Activated T-cell treated with anti-CD3 and anti-CD28 coated beads, Interleukin-2, amount 50 U/mL, for 4 hours (primary cell): Measurements from ENCODE around the gene FXYD3. TPM values are rescaled to one million over a fixed set of nuclear protein-coding genes. Genes with fewer than 3 reads are reported as not detected.

ENCODE experiments used
- ATAC-seq, 2 donors: fragments of 200-7000 bp; cut with Tn5 transposase; one replicate each; pipeline ENCODE4 v1.10.0; 2021
- DNase-seq: peaks from one replicate; pipeline ENCODE4 v3.0.0-alpha.2; 2020
- H3K27me3 Mint-ChIP-seq: one replicate; pipeline ENCODE4 v1.8.0; 2021; ENCODE audit warnings: low read depth, mixed read lengths
- H3K36me3 Mint-ChIP-seq: one replicate; pipeline ENCODE4 v1.8.0; 2022; ENCODE audit warnings: mixed read lengths; ENCODE audit not compliant: insufficient read depth
- H3K4me1 Mint-ChIP-seq: one replicate; pipeline ENCODE4 v1.8.0; 2021; ENCODE audit warnings: low read depth, mixed read lengths
- H3K4me3 Mint-ChIP-seq: one replicate; pipeline ENCODE4 v1.8.0; 2021; ENCODE audit warnings: mild to moderate bottlenecking, moderate library complexity, mixed read lengths
- H3K9me3 Mint-ChIP-seq: one replicate; pipeline ENCODE4 v1.8.0; 2021; ENCODE audit warnings: mixed read lengths
- total RNA-seq, 3 donors: library from RNA; stranded (reverse); gene quantifications; one replicate each; pipeline ENCODE4 v1.2.1, GENCODE V29; 2021

FXYD3 gene
- total RNA-seq, 3 donors from 2014 or later: 0.23 to 0.63 (median 0.41) TPM

DNA sequence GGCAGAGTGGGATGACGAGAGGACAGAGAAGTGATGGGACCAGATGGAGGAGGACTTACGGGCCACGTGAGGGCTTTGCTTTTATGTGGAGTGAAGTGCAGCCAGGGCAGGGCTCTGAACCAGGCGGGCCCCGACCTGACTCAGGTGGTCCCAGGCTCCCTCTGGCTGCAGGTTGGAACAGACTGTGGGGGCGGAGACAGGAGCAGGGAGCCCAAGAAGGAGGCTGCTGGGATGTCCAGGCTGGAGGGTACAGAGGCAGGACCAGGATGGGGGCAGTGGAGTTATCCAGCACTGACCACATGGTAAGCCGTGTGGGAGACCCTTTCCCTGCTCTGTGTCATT, 41.0 kb downstream of the FXYD3 start:
- no peaks in the 10 kb centered on the region for H3K27me3 Mint-ChIP-seq
- peaks cover 42% of the 10 kb centered on the region for H3K36me3 Mint-ChIP-seq
- H3K4me3 Mint-ChIP-seq: peak overlapping the region; percentile 99
- DNase-seq: no peak
- no peak for ATAC-seq
- H3K9me3 Mint-ChIP-seq: no peaks in the 10 kb centered on the region
- peaks cover 53% of the 10 kb centered on the region for H3K4me1 Mint-ChIP-seq

DNA sequence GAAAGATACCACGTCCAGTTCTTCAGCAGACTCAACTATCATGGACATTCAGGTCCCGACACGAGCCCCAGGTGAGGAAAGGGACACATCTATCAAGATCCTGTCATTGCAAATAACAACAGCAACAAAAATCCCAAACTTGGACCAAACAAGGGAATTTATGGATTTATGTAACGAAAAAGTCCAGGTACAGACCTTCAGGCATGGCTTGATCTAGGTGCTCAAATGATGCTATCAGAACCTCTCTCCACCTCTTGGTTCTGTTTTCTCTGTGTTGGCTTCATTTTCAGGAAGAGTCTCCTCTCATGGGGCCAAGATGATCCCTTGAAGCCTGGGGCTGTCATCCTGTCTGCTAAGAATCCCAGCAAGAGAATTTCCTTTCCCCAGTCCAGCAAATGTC, 41.8 kb downstream of the FXYD3 start:
- Mint-ChIP-seq H3K9me3 (peaks cover 3% of the 10 kb centered on the region), H3K4me3 (peak overlapping the region; percentile 99), H3K27me3 (no peaks in the 10 kb centered on the region), H3K36me3 (peaks cover 48% of the 10 kb centered on the region), H3K4me1 (peaks cover 56% of the 10 kb centered on the region)
- no peak for ATAC-seq
- no peak for DNase-seq

DNA sequence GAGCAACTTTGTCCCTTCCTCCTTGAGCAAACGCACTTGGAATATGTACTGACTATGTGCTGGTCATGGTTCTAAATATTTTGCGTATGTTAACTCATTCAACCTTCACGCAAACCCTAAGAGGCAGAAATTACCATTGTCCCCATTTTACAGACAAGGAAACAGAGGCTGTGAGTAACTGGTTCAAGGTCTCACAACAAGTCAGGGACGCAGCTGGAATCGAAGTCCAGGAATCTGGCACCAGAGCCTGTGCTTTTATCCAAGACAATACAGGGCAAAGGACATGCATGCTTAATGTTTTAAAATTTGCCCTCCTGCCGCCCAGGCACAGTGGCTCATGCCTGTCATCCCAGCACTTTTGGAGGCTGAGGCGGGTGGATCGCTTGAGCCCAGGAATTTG, 44.0 kb downstream of the FXYD3 start:
- H3K4me3 Mint-ChIP-seq: no peak overlapping the region
- H3K9me3 Mint-ChIP-seq: peaks cover 3% of the 10 kb centered on the region
- peaks cover 69% of the 10 kb centered on the region for H3K36me3 Mint-ChIP-seq
- no peak for DNase-seq
- no peaks in the 10 kb centered on the region for H3K27me3 Mint-ChIP-seq
- peaks cover 56% of the 10 kb centered on the region for H3K4me1 Mint-ChIP-seq
- ATAC-seq: no peak

DNA sequence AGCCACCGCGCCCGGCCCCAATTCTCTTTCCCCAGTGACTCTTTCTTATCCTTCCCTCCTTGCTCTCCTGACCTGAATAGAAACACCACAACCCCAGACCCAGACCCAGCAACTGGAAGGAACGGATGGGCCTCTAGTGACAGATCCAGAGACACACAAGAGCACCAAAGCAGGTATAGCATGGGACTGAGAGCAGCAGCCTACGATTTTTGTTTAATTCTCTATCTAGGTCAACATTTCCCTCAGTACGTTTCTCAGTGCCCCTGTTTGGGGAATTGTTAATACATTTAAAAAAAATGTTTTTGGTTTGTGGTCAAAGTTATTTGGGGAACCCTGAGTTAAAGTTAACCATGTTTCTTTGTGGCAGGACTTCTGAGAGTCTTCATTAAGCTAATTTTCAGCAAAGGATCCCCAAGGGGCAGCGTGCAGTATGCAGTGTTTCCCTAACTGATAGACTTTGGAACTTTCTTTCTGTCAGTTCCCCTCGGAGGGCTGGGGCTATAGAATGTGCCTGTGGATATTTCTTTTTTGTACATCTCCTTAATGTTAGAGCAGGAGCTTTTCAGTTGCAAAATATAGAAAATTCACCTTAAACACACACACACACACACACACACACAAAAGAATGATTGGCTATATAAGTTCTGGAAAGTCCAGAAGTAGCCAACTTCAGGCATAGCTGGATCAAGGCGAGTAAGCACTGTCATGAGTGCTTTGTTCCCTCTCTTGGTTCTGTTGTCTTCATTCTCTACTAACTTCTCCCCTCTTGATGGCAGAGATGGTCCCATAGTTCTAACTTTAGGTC, 45.2 kb downstream of the FXYD3 start:
- ATAC-seq (no peak), DNase-seq (no peak)
- Mint-ChIP-seq H3K4me3 (no peak overlapping the region), H3K9me3 (peaks cover 9% of the 10 kb centered on the region), H3K36me3 (peaks cover 79% of the 10 kb centered on the region), H3K27me3 (no peaks in the 10 kb centered on the region), H3K4me1 (peaks cover 58% of the 10 kb centered on the region)

DNA sequence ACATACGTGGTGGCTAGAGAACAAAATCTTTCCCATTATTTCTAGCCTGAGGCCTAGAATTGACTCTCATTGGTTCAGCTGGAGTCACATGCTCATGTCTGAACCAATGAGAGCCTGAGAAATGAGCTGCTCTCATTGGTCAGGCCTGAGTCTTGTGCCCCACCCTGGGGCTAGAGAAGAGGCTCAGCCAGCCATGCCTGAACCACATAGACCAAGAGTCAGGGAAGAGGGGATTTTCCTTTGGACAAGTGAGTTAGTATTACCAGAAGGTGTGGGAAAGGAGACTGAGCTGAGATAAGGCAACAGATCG, 45.8 kb downstream of the FXYD3 start:
- Mint-ChIP-seq H3K36me3 (peaks cover 79% of the 10 kb centered on the region), H3K27me3 (no peaks in the 10 kb centered on the region), H3K4me1 (peaks cover 56% of the 10 kb centered on the region), H3K4me3 (no peak overlapping the region), H3K9me3 (peaks cover 14% of the 10 kb centered on the region)
- DNase-seq (no peak), ATAC-seq (peak in 1 of 2 donors; percentile 25)

DNA sequence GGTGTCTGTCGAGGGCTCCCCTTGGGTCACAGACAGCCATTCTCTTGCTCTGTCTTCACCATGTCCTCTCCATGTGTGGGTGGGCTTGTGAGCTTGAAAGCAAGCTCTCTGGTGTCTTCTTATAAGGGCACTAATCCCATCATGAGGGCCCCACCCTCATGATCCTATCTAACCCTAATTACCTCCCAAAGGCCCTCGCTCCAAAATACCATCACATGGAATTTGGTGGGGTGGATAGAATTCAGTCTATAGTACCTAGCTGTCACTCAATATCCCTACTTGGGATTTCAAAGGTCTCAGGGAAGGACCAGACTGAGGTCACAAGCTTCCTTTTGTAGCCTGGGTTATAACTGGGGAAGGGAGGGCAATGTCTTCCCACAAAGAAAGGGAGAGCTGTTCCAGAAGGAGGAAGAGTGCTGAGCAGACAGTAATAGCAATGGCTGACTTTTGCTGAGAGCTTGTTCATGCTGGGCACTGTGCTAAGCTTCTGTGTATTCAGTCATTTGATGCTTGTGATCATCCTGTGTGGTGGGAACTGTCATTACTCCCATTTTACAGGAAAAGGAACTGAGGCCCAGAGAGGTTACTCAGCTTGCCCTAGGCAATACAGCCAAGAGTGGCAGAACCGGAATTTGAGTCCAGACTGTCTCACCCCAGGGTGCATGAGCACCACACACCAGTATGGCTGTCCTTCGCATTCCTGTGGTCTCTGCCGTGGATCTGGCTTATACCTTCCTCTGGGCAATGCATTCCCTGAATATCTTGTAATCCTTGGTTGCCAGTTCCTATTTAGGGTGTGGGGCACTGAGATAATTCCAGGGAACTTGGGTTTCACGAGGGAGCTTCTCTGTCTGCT, 47.1 kb downstream of the FXYD3 start:
- Mint-ChIP-seq H3K27me3 (no peaks in the 10 kb centered on the region), H3K9me3 (peaks cover 17% of the 10 kb centered on the region), H3K4me1 (peaks cover 56% of the 10 kb centered on the region), H3K36me3 (peaks cover 83% of the 10 kb centered on the region), H3K4me3 (no peak overlapping the region)
- DNase-seq (no peak), ATAC-seq (no peak)

DNA sequence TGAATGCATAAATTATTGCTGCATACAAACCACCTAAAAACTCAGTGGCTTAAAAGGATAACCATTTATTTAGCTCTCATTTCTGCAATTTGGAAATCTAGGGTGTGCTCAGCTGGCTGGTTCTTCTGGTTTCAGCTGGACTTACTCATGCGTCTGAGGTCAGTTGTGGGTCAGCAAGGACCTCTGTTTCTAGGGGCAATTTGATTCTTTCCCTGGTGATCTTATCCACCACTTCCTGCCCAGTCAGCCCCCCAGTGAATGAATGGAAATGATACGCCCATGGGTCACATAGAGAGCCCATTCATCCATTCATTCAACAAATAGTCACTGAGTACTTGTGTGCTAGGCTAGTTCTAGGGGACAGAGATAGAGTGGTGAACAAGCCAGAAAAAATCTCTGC, 48.8 kb downstream of the FXYD3 start:
- no peaks in the 10 kb centered on the region for H3K27me3 Mint-ChIP-seq
- H3K4me1 Mint-ChIP-seq: peaks cover 51% of the 10 kb centered on the region
- ATAC-seq: no peak
- peaks cover 73% of the 10 kb centered on the region for H3K36me3 Mint-ChIP-seq
- peaks cover 17% of the 10 kb centered on the region for H3K9me3 Mint-ChIP-seq
- H3K4me3 Mint-ChIP-seq: no peak overlapping the region
- no peak for DNase-seq

DNA sequence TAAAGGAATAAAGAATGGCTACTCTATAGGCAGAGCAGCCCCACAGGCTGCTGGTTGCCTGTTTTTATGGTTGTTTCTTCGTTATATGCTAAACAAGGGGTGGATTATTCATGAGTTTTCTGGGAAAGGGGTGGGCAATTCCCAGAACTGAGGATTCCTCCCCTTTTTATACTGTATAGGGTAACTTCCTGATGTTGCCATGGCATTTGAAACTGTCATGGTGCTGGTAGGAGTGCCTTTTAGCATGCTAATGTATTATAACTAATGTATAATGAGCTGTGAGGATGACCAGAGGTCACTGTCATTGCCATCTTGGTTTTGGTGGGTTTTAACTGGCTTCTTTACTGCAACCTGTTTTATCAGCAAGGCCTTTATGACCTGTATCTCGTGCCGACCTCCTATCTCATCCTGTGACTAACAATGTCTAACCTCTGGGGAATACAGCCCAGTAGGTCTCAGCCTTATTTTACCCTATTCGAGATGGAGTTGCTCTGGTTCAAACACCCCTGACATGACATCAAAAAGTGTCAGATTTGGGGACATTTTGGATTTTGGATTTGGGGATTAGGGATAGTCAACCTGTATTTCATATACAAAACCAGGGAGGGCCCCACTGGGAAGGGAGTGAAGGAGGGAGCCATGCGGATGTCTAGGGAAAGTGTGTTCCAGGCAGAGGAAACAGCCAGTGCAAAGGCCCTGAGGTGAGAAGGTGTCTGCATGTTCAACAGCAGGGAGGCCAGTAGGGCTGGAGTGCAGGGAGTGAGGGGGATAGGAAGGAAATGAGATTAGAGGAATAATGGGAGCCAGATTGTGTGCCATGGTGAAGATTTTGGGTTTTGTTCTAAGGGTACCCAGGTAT, 49.8 kb downstream of the FXYD3 start:
- Mint-ChIP-seq H3K4me3 (no peak overlapping the region), H3K9me3 (peaks cover 17% of the 10 kb centered on the region), H3K36me3 (peaks cover 70% of the 10 kb centered on the region), H3K4me1 (peaks cover 50% of the 10 kb centered on the region), H3K27me3 (no peaks in the 10 kb centered on the region)
- no peak for ATAC-seq
- DNase-seq: no peak

DNA sequence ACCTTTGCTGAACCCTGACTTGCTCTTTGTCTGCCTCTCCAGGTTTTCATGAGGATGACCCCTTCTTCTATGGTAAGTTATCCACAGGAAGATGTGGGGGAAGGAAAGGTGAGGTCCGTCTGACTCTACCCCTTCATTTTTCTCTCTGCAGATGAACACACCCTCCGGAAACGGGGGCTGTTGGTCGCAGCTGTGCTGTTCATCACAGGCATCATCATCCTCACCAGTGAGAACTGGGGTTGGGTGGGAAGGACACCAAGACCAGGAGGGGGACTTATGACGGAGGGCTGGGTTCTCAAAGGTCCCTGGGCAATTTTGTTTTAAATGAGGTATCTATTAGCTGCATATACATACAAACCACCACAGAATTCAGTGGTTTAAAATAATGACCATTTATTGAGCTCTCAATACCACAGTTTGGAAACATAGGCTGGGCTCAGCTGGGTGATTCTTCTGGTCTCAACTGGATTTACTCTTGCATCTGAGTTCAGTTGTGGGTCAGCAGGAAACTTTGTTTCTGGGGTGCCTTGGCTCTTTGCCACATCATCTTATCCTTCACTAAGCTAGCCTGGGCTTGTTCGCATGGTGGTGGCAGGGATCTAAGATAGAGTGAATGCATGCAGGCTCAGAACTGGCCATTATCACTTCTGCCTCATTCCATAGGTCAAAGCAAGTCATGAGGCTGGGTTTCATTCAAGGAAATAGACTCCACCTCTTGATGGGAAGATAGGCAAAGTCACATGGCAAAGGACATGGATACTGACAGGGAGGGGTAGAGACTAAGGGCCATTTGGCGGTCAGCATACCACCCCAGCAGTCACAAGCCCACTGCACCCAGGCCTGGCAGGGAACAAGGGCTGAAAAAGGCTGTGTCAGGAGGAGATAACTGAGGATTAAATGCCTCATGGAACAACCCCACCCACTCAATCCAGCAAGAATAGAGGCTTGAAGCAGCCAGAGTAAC, 50.8 kb downstream of the FXYD3 start:
- Mint-ChIP-seq H3K9me3 (peaks cover 17% of the 10 kb centered on the region), H3K36me3 (peaks cover 64% of the 10 kb centered on the region), H3K4me3 (no peak overlapping the region), H3K27me3 (no peaks in the 10 kb centered on the region), H3K4me1 (peaks cover 47% of the 10 kb centered on the region)
- ATAC-seq (no peak), DNase-seq (no peak)

DNA sequence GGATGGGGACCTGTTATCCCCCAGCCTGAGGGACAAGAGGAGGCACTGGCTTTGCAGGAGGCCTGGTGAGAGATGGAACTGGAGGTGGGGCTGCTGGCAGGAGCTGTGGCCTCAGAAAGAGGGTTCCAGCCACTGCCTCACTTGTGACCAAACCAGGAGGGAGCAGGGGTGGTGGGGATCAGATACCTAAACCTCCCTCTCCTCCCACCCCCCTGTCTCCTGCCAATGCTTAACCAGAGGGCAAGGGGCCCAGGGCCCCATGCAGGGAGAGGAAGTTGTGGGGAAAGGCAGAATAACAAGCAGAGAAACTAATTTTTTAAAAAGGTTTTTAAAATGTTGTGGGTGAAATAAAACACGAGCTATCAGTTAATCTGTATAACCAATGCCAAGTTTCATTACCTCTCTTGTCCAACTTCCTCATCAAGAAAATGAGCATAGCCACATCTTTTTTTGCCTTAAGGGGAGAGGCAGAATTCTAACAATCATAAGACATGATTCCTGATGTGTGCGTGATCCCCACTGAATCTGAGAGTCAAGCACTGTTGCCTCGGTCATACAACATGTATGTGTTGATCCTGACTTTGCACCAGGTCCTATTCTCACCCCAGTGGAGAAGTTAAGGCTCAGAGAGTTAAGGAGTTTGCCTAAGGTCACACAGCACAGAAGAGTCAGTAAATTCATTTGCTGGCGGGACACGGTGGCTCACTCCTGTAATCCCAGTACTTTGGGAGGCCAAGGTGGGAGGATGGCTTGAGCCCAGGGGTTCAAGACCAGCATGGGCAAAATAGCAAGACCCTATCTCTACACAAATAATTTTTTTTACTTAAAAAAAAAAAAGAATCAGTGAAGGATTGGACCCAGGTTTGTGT, 51.9 kb downstream of the FXYD3 start:
- no peak overlapping the region for H3K4me3 Mint-ChIP-seq
- no peaks in the 10 kb centered on the region for H3K27me3 Mint-ChIP-seq
- DNase-seq (no peak), ATAC-seq (no peak)
- H3K9me3 Mint-ChIP-seq: peaks cover 13% of the 10 kb centered on the region
- peaks cover 41% of the 10 kb centered on the region for H3K4me1 Mint-ChIP-seq
- peaks cover 55% of the 10 kb centered on the region for H3K36me3 Mint-ChIP-seq

DNA sequence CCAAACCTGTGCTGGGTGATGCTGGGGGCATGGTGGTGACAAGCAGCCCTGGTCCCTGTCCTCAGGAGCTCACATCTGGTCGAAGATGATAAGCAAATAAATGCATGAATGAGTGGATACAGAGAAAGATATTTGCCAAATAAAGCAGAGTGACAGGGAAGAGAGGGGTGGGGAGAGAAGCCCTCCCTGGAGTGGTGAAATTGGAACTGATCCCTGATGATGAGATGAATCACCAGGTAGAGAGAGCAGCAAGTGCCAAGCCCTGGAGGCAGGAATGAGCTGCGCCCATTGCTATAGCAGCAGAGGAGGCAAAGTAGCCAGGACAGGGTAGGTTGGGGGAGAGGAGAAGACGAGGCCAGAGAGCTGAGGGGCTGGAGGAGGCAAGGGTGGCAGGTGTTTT, 52.6 kb downstream of the FXYD3 start:
- H3K4me3 Mint-ChIP-seq: no peak overlapping the region
- no peaks in the 10 kb centered on the region for H3K27me3 Mint-ChIP-seq
- peaks cover 48% of the 10 kb centered on the region for H3K36me3 Mint-ChIP-seq
- H3K9me3 Mint-ChIP-seq: peaks cover 13% of the 10 kb centered on the region
- ATAC-seq (no peak), DNase-seq (no peak)
- H3K4me1 Mint-ChIP-seq: peaks cover 39% of the 10 kb centered on the region

DNA sequence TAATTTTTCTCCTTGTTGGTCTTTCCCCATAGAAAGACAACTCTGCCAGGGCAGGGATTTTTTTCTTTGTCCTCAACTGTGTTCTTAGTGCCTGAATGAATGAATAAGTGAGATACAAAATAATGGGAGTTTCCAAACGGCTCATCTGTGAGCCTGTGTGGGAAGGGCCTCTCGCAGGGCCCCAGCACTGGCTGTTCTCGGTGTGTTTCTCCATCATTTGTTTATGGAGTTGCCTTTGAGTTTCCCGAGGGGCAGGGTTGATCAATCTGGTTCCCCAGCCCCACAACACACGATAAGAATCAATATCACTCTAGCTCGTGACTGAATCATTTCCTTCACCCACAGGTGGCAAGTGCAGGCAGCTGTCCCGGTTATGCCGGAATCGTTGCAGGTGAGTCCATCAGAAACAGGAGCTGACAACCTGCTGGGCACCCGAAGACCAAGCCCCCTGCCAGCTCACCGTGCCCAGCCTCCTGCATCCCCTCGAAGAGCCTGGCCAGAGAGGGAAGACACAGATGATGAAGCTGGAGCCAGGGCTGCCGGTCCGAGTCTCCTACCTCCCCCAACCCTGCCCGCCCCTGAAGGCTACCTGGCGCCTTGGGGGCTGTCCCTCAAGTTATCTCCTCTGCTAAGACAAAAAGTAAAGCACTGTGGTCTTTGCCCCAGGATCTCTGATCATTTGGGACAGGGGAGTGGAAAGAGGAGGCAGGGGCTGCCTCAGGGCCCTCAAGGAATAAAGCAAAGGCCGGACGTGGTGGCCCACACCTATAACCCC, 53.8 kb downstream of the FXYD3 start:
- peaks cover 13% of the 10 kb centered on the region for H3K9me3 Mint-ChIP-seq
- H3K4me1 Mint-ChIP-seq: peaks cover 36% of the 10 kb centered on the region
- no peaks in the 10 kb centered on the region for H3K27me3 Mint-ChIP-seq
- no peak for DNase-seq
- peak; percentile 23 to 51 for ATAC-seq
- H3K4me3 Mint-ChIP-seq: no peak overlapping the region
- H3K36me3 Mint-ChIP-seq: peaks cover 37% of the 10 kb centered on the region
